Stimulated activated CD4-positive, alpha-beta T cell treated with anti-CD3 and anti-CD28 coated beads, Interleukin-12 subunit alpha, Interleukin-12 subunit beta, amount 100 ng/mL, for 48 hours (primary cell): Measurements from ENCODE around the gene P2RY12.

Experiments used
- DNase-seq, 3 donors: peaks; one replicate each; pipeline ENCODE4 v3.0.0-alpha.2; 2020; ENCODE audit warnings: low read depth in 2 of 3, low spot score in 1 of 3

Gene P2RY12

GRCh38 chr3:151307583-151308488 lies 76.7 kb downstream of the P2RY12 start:
- DNase-seq = no peak

GRCh38 chr3:151307131-151307530 lies 77.4 kb downstream of the P2RY12 start:
- no peak for DNase-seq

- no peak for DNase-seq
These were observed 78.3 kb downstream of the P2RY12 start for GRCh38 chr3:151306168-151306810.

- DNase-seq = no peak
These were observed 78.8 kb downstream of the P2RY12 start for GRCh38 chr3:151305775-151306151.

- DNase-seq = no peak
These were observed 79.3 kb downstream of the P2RY12 start for GRCh38 chr3:151305060-151305774.

GRCh38 chr3:151303751-151304150 lies 80.8 kb downstream of the P2RY12 start:
- DNase-seq = no peak

GRCh38 chr3:151301787-151302186 lies 82.8 kb downstream of the P2RY12 start:
- DNase-seq = no peak

- DNase-seq = no peak
These were observed 84.0 kb downstream of the P2RY12 start for GRCh38 chr3:151300539-151300938.

GRCh38 chr3:151299006-151299405 lies 85.5 kb downstream of the P2RY12 start:
- DNase-seq = no peak

GRCh38 chr3:151297429-151297828 lies 87.1 kb downstream of the P2RY12 start:
- DNase-seq = no peak

GRCh38 chr3:151296226-151296625 lies 88.3 kb downstream of the P2RY12 start:
- DNase-seq = no peak

GRCh38 chr3:151293127-151293526 lies 91.4 kb downstream of the P2RY12 start:
- no peak for DNase-seq

GRCh38 chr3:151290673-151291072 lies 93.9 kb downstream of the P2RY12 start:
- no peak for DNase-seq

- DNase-seq = no peak
These were observed 95.1 kb downstream of the P2RY12 start for GRCh38 chr3:151289445-151289844.
